Hematopoietic multipotent progenitor cell (in vitro differentiated cells): ENCODE measurements around the gene DNHD1. TPM values are rescaled to one million over a fixed set of nuclear protein-coding genes. Genes with fewer than 3 reads are reported as not detected.
"Not testable (repeated sequence)": the region's sequence is repeated elsewhere in the genome, so short reads cannot be mapped to it uniquely, and the experiment has no call there.

Experiments used
- DNase-seq, 3 donors: peaks; one replicate each; pipeline ENCODE4 v3.0.0-alpha.2; 2011 to 2015; ENCODE audit warnings: low read depth in 2 of 3, low spot score in 2 of 3
- total RNA-seq: library from RNA; depleted of rRNA; stranded (reverse); fragments of >200 nt; gene quantifications from one replicate; pipeline ENCODE4 v1.2.3, GENCODE V29; 2012

Gene DNHD1
- total RNA-seq, 1 donor = 15.6 TPM

DNA sequence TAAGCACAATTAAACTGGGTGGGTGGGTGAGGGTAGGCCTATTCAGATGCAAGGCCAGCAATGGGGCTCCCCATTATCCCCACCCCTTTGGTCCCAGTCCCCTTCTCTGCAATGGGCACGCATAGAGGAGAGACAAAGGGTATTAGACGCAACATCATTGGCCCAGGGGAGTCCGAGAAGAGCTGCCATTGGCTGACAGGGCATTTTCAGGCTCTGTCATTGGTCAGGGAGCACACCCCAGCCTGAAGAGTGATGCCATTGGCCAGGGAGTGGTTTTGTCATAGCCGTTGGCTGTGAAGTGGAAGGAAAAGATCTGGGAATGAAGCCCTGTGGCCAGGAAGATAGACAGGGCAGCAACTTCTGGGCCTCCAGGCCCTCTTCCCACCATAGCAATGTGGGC, 20.5 kb upstream of the DNHD1 start:
- DNase-seq = no peak

DNA sequence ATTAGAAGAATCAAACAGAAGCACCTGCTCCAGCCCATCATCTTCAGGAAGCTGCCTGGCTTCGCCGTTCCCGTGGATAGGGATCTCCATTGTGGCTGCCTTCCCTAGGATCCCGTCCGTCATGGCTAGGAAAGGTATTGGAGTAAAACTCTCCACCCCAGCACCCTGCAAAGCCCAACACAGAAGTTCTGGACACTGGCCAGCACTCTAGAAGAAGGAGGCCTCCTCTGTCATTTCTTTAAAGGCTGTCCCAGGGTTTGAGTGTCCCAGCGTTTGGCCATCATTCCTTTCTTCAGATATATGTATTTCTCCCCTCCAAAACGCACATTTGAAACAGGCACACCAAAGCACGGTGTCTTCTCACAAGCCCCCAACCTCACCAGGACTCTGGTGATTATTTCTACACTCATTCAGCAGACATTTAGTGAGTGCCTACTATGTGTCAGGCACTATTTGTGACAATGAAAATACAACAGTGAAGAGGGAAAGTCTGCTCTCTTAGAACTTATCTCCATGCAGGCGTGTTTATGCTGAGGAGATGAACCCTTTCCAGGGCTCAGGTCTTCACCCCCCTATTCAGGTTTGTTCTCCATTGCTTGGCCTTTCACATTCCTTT, 16.7 kb upstream of the DNHD1 start:
- no peak for DNase-seq

DNA sequence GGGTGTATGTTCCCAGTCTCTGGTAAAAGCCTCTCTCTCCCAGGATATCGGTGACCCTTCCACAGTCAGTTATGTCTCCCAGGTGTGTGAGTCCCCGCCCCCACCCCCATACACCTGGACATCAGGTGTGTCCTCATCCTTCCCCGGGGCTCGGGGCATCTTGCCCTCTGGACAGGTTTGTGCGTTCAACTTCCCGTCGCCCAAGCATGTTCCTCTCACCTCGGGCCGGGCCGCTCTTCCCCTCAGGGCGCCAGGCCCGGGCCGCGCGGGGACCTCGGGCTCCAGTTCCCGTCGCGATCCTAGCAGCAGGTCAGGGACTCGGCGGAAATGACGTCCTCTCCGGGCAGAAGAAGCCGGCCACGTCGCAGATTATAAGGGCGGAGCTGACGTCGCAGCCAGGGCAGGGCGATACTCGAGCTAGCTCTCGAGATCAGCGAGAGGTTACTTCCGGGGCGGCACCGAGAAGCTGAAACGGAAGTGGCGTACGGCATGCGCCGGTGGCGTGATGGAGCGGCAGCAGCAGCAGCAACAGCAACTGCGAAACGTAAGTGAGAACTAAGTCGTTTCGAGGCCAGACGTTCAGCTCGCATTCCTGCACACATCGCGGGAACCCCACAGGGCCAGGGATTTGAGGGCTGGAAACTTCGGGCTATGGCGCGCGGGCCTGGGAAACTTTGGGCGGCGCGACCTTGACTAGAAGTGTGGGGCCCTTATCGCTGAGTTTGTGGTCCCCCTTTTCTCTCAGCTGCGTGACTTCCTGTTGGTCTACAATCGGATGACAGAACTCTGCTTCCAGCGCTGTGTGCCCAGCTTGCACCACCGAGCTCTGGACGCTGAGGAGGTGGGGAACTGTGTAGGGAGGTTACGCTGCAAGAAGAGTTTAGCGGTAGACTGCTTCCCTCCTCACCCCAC, 15.8 kb upstream of the DNHD1 start, which contains the start of the genes ARFIP2 and TIMM10B:
ARFIP2 (minus strand) TSS at position 320 of the 912 bp plus-strand sequence. CDS start 910 bp downstream, outside the sequence.
TIMM10B (plus strand) TSS at position 490 of the 912 bp plus-strand sequence; CDS start at position 506, 16 bp downstream.
- DNase-seq = peak; percentile 89 to 98 (median 98)

DNA sequence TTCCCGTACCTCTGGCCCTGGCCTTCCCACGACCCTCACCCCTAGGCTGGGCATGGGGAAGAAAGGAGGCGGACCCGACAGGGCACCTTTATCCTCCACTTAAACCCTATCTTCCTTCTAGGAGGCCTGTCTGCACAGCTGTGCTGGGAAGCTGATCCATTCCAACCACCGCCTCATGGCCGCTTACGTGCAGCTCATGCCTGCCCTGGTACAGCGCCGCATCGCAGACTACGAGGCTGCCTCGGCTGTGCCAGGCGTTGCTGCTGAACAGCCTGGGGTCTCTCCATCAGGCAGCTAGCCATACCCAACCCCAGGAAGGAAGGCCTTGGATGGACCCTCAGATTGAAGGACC, 15.2 kb upstream of the DNHD1 start:
- DNase-seq = no peak

DNA sequence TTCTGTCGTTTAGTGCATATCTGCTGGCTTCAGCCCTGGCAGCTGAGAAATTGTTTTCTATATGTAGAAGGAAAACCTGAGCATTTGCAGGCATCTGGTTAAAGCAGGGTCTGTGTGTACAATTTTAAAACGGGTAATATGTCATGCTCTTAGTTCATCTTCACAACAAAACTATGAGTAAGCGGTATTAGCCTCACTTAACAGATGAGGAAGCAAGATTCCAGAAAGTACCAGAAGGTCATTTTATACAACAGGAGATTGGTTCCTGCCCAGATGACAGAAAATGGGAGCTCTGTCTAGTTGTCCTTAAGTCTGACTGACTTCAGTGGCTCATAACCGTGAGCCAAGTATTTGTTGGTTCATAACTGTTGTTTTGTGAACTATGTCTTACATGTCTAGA, 14.6 kb upstream of the DNHD1 start:
- DNase-seq = no peak

DNA sequence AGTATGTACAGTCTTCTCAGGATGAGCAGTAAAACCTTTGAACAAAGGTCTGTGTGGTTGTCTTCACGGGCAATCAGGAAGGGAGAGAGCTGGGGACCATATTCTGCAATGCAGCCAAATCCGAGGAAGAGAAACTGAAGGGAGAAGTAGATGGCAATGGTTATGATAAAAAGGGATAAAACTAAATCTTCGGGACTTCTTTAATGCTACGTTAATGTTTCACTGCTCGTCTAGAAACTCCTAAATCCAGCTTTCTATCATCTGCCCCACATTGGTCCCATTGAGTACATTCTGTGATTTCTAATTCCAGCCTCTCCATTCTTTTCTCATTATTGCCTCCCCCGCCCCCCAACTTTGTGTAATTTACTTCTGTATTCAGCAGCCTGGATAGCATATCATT, 14.1 kb upstream of the DNHD1 start:
- DNase-seq = no peak

DNA sequence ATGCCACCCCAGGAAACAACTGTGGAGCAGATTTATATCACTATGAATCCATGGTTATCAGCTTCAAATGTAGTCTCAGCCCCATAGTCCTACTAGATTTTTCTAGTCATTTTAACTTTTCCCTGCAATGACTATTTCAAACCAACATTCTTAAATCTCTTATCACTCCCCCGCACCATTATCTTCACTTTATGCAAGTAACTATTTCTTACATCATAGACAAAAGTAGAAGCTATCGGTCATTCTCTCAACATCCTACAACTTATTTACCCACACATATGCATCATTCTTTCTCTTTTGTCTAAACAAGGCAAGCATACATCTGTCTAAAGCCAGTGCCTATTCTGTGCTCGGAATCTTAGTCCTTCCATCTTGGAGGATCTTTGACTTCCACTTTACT, 11.4 kb upstream of the DNHD1 start:
- DNase-seq = no peak

DNA sequence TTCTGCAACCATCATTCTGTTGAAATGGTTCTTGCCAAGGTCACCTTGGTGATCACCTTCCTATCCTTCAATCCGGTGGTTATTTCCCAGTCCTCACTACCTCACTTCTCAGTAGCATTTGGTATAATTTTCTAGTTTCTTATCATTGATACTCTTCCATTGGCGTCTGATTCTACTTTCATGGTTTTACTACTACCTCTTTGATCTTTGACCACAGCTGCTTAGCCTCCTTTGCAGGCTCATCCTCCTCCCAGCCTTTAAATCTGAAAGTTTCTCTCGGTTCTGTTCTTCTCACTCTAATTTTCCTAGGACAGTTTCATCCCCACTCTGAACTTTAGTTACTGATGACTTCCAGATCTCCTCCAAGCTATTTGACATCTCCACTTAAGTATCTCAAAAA, 10.8 kb upstream of the DNHD1 start:
- DNase-seq = no peak

DNA sequence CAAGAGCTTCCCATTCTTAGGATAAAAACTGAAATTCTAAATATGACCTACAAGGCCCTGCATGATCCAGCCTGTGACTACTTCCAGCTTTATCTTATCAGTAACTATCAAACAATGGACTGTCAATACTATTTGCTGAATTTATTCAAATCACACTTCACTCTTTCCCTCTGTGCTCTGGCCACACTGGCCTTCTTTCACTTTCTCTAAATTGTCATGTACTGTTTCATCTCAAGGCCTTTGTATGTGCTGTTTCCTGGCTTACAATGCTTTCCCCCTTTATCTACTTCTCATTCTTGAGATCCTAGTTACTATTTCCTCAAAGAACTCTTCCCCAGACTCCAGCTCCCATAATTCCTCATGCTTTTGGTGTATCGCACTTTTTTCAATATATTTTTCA, 10.1 kb upstream of the DNHD1 start:
- DNase-seq = no peak

DNA sequence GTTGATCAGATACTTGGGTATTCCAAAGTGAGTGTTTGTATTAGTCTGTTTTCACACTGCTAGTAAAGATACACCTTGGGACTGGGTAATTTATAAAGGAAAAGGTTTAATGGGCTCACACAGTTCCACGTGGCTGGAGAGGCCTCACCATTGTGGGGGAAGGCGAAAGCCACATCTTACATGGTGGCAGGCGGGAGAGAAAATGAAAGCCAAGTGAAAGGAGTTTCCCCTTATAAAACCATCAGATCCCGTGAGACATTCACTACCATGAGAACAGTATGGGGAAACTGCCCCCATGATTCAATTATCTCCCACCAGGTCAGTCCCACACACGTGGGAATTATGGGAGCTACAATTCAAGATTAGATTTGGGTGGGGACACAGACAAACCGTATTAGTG, 8.7 kb upstream of the DNHD1 start:
- DNase-seq = no peak

DNA sequence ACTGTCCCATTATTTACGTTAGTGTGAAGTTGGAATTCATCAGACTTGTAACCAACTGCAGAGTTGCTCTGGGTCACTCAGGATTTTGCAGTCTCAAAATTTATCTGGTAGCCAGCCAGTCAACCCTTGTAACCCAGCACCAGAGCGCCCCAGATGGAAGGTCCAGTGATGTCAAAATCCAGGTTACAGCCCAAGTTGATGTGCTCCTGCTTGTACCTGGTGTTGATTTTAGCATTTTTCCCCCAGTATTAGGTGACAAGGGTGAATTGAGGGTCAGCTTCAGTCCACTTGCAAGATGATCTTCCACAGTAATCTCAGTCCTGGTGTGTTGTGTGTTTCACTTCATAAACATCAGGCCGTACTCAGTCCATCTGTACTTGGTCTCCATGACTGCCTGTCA, 8.3 kb upstream of the DNHD1 start:
- DNase-seq = no peak

DNA sequence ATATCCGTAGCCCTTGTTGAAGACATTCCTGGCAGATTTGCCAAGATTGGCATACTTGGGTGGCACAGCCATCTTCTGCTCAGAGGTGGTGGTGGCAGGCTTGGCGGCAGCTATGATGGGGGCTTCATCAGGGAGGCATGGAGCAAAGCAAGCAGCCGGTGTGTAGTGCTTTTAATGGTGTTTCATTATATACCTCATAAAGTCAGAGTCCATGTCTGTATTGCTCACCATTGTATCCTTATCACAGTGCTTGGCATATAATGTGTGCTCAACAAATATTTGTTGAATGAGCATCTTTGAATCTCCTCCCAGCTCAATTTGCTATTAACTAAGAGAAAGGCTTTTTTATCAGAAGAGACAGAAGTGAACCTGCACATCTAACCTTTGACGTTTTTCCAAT, 7.8 kb upstream of the DNHD1 start:
- DNase-seq = no peak

DNA sequence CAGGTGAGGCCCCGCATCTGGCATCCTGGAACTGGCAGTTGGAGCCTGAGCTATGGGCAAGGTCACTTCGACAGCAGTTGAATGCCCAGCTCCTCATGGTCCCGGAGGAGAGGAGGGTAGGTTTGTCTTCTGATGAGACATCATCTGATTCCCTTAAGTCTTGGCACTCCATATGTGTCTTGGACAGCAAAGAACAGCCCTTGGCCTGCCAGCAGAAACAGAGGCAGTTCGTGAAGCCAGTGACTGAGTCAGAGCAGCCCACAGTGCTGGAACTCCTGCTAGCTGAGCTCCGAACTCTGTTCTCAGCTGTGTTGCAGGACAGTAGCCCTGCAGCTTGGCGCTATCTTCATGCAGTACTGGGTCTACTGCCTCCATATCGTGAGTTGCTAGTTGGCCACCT, 1.0 kb downstream of the DNHD1 start:
- no peak for DNase-seq

DNA sequence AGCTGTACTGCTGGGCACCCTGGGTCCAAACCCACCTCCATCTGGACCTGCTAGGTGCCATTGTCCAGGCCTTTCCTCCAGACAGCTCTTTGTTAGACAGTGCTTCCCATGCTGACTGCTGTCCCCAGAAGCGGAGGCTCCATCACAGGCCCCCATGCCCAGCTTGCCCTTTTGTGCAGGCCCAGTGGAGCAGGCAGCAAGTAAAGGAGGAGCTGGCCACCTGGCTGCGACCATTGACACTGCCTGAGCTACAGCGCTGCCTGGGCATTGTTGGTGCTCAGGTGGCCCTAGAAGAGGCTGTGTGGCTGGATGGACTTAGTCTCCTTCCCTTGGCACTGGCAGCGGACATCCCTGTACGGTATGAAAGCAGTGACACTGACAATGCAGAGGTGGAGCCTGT, 1.5 kb downstream of the DNHD1 start:
- DNase-seq = no peak

DNA sequence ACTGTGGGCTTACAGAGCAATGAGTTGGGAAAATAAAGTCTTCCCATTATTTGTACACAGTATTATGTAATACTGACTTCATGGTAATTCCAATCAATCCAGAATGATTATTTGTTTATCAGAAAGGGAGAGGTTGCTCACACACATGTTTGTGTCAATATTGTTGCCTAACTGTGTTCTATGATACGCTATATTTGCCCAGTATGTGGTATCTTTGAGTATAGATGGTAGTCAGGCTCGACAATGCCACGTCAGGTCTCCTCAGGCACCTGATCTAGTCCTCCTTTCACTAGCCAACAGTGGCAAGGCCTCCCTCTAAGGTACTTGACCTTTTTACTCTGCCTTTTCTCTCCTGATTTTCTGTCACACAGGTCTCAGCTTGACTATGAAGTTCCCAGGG, 5.3 kb downstream of the DNHD1 start:
- no peak for DNase-seq

DNA sequence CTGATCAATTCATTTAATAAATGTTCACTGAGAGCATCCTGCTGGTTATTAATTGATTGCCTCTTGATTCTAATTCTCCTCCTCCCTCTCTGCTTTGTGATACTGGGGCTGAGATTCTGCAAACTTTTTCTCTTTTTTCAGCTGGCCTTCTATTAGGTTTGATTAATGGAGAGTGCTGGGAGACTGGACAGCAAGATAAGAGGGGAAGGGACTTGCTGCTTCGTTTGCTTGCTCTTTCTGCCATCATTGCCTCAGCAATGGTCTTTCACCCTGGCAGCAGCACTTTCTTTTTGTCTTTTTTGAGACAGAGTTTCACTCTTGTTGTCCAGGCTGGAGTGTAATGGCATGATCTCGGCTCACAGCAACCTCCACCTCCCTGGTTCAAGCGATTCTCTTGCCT, 7.1 kb downstream of the DNHD1 start:
- no peak for DNase-seq

DNA sequence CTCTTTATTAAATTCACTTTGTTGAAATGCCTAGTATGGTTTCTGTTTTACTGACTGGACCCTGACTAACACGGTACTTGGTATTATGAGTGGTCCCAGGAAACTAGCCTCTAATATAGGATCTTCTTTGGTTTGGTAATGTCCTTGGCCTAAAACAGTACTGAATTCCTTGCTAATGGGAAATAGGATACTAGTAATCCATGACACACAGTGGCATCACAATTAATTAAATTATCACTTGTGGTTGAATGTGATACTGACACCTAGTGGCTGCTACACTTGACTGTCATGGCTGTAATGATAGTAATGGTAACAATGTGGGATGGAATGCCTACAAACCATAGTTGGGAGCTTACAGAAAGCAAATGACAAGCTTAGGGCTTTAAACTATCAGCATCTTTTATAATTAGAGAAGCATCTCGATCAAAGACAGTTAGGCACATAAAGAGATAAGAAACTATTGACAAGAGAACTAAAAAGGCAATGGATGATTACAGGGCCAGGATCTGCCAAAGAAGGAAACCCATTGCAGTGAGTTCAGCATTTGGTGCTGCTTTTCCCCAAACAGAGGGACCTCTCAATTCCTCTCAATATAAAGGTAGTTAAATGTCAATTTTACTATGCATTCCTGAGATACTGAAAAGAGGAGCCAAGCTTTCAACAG, 8.6 kb downstream of the DNHD1 start:
- DNase-seq = peak in 2 of 3 donors; percentile 35 to 60

DNA sequence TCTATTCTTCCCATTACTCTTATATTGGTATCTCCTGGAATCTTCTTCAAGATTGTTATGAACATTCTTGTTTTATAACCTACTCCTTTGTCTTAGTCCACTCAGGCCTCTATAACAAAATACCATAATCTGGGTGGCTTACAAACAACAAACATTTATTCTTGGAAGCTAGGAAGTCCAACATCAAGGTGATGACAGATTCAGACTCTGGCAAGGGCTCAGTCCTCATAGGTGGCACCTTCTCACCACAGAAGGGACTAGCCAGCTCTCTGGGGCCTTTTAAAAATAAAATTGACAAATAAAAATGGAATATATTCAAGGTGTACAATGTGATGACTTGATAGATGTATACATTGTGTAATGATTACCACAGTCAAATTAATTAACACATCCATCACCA, 19.8 kb downstream of the DNHD1 start:
- no peak for DNase-seq

DNA sequence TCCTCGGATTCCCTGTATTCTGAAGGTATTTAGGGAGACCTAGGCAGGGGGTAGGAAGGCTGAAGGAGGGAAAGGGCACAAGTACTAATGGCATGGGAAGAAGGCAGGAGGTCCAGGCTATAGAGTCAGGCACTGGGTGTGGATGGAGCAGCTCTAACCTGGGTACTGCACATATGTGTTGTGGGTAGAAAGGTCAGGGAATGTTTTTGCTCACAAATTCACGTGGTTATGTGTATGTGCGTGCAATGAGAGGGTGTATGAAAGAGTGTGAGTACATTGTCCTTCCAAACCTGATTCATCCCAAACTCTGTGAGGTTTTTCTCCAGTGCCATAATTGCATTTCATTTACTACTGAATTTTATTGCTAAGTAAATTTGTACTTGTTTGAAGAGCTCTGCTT, 23.2 kb downstream of the DNHD1 start:
- DNase-seq = no peak

DNA sequence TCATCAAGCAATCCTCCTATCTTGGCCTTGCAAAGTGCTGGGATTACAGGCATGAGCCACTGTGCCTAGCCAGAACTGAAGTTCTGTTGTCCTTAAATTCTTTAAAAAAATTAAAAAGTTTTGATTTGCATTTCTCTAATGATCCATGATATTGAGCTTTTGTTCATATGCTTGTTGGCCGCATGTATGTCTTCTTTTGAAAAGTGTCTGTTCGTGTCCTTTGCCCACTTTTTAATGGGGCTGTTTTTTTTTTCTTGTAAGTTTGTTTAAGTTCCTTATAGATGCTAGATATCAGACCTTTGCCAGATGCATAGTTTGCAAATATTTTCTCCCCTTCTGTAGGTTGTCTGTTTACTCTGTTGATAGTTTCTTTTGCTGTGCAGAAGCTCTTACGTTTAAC, 24.9 kb downstream of the DNHD1 start:
- not testable (repeated sequence) for DNase-seq

DNA sequence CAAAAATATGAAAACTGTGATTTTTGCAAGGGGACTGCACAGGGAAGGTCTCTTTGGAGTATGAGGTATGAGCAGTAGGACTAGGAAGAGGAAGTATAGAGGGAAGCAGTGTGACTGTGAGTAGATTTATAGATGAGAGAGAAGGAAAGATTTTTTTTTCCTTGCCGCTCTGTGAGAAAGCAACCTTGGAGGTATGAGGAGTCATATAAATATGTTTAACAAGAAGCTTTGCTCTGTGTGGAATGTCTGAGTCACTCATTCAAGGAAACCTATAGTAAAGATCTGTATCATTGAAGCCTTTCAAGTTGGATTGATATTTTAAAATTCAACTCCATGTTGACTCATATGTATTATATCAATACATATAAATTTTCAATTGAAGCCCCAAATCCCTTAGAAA, 26.2 kb downstream of the DNHD1 start:
- DNase-seq = no peak
